MM.1S (cell line): ENCODE measurements around the gene SPIRE1.

Experiments used
- DNase-seq: peaks from one replicate; pipeline ENCODE4 v3.0.0-alpha.2; 2015
- H2AFZ ChIP-seq: fragments of 300-600 bp; sonication (generic); 2 replicates; pipeline ENCODE4 v1.6.0; 2016; ENCODE audit warnings: antibody characterized with exemption, low read length
- H3F3A ChIP-seq: fragments of 300-600 bp; sonication (generic); 2 replicates; pipeline ENCODE4 v1.6.1; 2016; ENCODE audit warnings: mild to moderate bottlenecking, antibody characterized with exemption, low read length, moderate library complexity, mixed read lengths; ENCODE audit not compliant: insufficient read depth
- H3K27ac ChIP-seq: fragments of 300-600 bp; sonication (generic); 2 replicates; pipeline ENCODE4 v1.5.1; 2016; ENCODE audit warnings: mild to moderate bottlenecking, low read length
- H3K27me3 ChIP-seq: fragments of 300-600 bp; sonication (generic); replicated peaks from 2 replicates; pipeline ENCODE4 v1.6.0; 2016; ENCODE audit warnings: low read length; ENCODE audit not compliant: insufficient read depth
- H3K36me3 ChIP-seq: fragments of 300-600 bp; sonication (generic); replicated peaks from 2 replicates; pipeline ENCODE4 v1.6.1; 2016; ENCODE audit warnings: mild to moderate bottlenecking, low read length, mixed read lengths; ENCODE audit not compliant: insufficient read depth
- H3K4me1 ChIP-seq: fragments of 300-600 bp; sonication (generic); 2 replicates; pipeline ENCODE4 v1.6.1; 2016; ENCODE audit warnings: low read length, mixed read lengths
- H3K4me2 ChIP-seq: fragments of 300-600 bp; sonication (generic); 2 replicates; pipeline ENCODE4 v1.6.0; 2016; ENCODE audit warnings: low read depth, low read length
- H3K4me3 ChIP-seq: fragments of 300-600 bp; sonication (generic); 2 replicates; pipeline ENCODE4 v1.5.1; 2016; ENCODE audit warnings: low read length, mixed read lengths
- H3K79me2 ChIP-seq: fragments of 300-600 bp; sonication (generic); 2 replicates; pipeline ENCODE4 v1.6.1; 2016; ENCODE audit warnings: mixed run types, low read length, mixed read lengths
- H3K9ac ChIP-seq: fragments of 300-600 bp; sonication (generic); 2 replicates; pipeline ENCODE4 v1.6.1; 2016; ENCODE audit warnings: low read length, mixed read lengths
- H3K9me2 ChIP-seq: fragments of 300-600 bp; sonication (generic); replicated peaks from 2 replicates; pipeline ENCODE4 v1.6.1; 2016; ENCODE audit warnings: mild to moderate bottlenecking, low read length, mixed read lengths; ENCODE audit not compliant: insufficient read depth
- H3K9me3 ChIP-seq: fragments of 300-600 bp; sonication (generic); replicated peaks from 2 replicates; pipeline ENCODE4 v1.6.1; 2016; ENCODE audit warnings: mild to moderate bottlenecking, low read length, mixed read lengths; ENCODE audit not compliant: insufficient read depth
- H4K20me1 ChIP-seq: fragments of 300-600 bp; sonication (generic); 2 replicates; pipeline ENCODE4 v1.6.1; 2016; ENCODE audit warnings: mild to moderate bottlenecking, low read length, moderate library complexity, mixed read lengths; ENCODE audit not compliant: insufficient read depth
- EZH2 ChIP-seq: fragments of 300-600 bp; sonication (generic); optimal IDR thresholded peaks from 2 replicates; pipeline ENCODE3; 2017; ENCODE audit warnings: low read depth, mild to moderate bottlenecking, antibody characterized with exemption, low read length, mixed read lengths
- EZH2phosphoT487 ChIP-seq: fragments of 300-600 bp; sonication (generic); IDR thresholded peaks from 2 replicates; pipeline ENCODE4 v1.6.1; 2018; ENCODE audit warnings: antibody characterized with exemption, low read length
- TF ChIP-seq, protein P1 (sequence below): fragments of 300-600 bp; sonication (generic); IDR thresholded peaks from 2 replicates; pipeline ENCODE4 v1.5.1; 2016; ENCODE audit warnings: antibody characterized with exemption, low read length, mixed read lengths

The SPIRE1 gene

DNA sequence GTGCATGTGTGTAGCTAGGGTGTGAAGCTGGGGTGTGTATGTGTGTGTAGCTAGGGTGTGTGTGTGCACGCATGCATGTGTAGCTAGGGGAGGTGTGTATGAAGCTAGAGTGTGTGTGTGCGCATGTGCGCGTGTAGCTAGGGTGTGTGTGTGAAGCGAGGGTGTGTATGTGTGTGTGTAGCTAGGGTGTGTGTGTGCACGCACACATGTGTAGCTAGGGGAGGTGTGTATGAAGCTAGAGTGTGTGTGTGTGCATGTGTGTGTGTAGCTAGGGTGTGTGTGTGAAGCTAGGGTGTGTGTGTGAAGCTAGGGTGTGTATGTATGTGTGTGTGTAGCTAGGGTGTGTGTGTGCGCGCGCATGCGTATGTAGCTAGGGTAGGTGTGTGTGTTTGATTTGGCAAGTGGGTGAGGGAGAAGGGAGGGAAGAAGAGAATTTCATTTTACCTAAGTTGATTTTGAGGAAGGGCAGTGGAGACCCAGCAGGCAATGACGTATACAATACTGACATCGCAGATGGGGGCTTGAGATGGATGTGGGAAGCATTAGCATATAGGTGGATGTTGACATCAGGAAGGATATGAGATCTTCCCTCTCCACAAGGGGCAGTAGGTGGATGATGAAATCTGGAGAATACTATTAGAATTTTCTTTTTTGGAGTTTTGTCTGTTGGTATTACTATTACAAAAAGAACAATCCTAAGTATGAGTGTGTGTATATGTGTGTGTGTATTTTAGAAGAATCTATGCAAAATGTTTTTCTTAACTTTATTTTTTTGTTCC lies 179.4 kb downstream of the SPIRE1 start:
- H4K20me1 ChIP-seq = no peaks in the 10 kb centered on the region
- no peak for TF ChIP-seq EZH2
- TF ChIP-seq, protein P1, sequence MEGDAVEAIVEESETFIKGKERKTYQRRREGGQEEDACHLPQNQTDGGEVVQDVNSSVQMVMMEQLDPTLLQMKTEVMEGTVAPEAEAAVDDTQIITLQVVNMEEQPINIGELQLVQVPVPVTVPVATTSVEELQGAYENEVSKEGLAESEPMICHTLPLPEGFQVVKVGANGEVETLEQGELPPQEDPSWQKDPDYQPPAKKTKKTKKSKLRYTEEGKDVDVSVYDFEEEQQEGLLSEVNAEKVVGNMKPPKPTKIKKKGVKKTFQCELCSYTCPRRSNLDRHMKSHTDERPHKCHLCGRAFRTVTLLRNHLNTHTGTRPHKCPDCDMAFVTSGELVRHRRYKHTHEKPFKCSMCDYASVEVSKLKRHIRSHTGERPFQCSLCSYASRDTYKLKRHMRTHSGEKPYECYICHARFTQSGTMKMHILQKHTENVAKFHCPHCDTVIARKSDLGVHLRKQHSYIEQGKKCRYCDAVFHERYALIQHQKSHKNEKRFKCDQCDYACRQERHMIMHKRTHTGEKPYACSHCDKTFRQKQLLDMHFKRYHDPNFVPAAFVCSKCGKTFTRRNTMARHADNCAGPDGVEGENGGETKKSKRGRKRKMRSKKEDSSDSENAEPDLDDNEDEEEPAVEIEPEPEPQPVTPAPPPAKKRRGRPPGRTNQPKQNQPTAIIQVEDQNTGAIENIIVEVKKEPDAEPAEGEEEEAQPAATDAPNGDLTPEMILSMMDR = no peak
- TF ChIP-seq EZH2phosphoT487 = no peak

DNA sequence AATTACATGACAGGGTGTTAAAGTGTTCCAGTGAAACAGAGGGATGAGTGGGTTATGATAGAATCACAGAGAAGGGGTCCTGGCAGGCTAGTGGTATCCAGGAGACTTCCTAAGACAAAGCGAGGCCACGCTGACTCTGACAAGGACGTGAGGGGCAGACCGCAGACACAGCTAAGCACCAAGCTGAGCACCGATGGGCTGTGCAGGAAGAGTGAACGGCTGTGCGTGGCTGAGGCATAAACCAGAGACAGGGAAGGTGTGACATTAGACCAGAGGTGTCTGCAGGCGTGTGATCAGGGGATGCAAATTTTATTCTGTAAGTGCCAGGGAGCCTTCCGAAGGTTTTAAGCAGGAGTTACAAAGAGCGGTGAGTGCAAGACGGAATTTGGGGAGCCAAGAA lies 180.3 kb downstream of the SPIRE1 start:
- H3K9me2 ChIP-seq = no peaks in the 10 kb centered on the region
- no peaks in the 10 kb centered on the region for H4K20me1 ChIP-seq
- no peaks in the 10 kb centered on the region for H3K79me2 ChIP-seq
- no peaks in the 10 kb centered on the region for H3F3A ChIP-seq
- H3K27me3 ChIP-seq = no peaks in the 10 kb centered on the region
- no peaks in the 10 kb centered on the region for H3K4me1 ChIP-seq
- H3K4me3 ChIP-seq = no peak overlapping the region
- H3K9ac ChIP-seq = no peak overlapping the region
- no peak overlapping the region for H3K27ac ChIP-seq
- no peak overlapping the region for H2AFZ ChIP-seq
- no peak overlapping the region for H3K4me2 ChIP-seq
- TF ChIP-seq EZH2 = no peak
- H3K9me3 ChIP-seq = no peaks in the 10 kb centered on the region
- H3K36me3 ChIP-seq = no peaks in the 10 kb centered on the region
- no peak for DNase-seq

More for the DNA sequence above, 179.4 kb downstream of the SPIRE1 start:
- Histone ChIP-seq H3K9me2 (no peaks in the 10 kb centered on the region), H3K27ac (no peak overlapping the region), H3K79me2 (no peaks in the 10 kb centered on the region), H3F3A (no peaks in the 10 kb centered on the region), H3K4me3 (no peak overlapping the region), H3K4me1 (no peaks in the 10 kb centered on the region), H3K4me2 (no peak overlapping the region), H3K9ac (no peak overlapping the region), H3K36me3 (no peaks in the 10 kb centered on the region), H2AFZ (no peak overlapping the region), H3K9me3 (no peaks in the 10 kb centered on the region), H3K27me3 (no peaks in the 10 kb centered on the region)
- DNase-seq = no peak

DNA sequence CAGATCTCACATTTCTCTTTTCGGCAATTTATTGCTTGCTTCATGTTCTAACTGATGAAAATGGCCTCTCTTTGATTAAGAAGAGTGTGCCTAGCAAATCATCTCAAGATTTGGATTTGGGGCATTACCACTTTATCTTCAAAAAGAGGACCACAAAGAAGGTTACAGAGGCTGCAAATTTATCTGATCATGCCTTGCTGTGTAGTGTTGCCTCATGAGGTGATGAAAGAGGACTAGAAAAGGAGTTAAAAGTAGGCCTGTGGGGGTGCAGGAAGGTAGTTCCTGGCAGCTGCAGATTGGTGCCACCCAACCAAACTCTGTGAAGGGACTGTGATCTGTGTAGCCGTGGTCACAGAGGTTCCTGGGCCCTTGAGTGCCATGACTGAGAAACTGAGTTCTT lies 181.0 kb downstream of the SPIRE1 start:
- Histone ChIP-seq H4K20me1 (no peaks in the 10 kb centered on the region), H3F3A (no peaks in the 10 kb centered on the region), H3K9me2 (no peaks in the 10 kb centered on the region), H3K9me3 (no peaks in the 10 kb centered on the region), H3K79me2 (no peaks in the 10 kb centered on the region), H3K27ac (no peak overlapping the region), H3K27me3 (no peaks in the 10 kb centered on the region), H3K36me3 (no peaks in the 10 kb centered on the region), H3K4me3 (no peak overlapping the region), H3K4me2 (no peak overlapping the region), H3K9ac (no peak overlapping the region), H2AFZ (no peak overlapping the region), H3K4me1 (no peaks in the 10 kb centered on the region)
- no peak for TF ChIP-seq EZH2phosphoT487
- no peak for TF ChIP-seq EZH2
- TF ChIP-seq, protein P1 = no peak
- DNase-seq = no peak

DNA sequence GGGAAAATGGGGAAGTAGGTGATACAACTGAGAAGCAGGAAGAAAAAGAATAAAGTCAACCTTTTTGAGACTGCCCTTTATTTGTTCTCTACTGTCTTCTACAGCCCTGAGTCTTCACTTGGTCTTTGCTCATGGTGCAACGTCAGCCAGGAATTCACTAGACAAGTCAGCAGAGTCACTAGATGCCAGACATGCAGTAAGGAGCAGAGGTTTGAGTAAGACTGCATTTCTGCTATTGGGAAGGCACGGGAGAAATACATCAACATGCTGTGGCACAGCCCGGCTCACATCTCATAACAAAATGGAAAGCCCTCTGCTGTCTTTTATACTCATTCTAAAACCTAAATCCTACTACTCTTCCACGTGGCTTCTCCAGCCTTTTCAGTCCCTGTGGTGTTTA lies 183.0 kb downstream of the SPIRE1 start:
- Histone ChIP-seq H3K9me2 (no peaks in the 10 kb centered on the region), H3K27me3 (no peaks in the 10 kb centered on the region), H3K9me3 (no peaks in the 10 kb centered on the region), H3K4me1 (no peaks in the 10 kb centered on the region), H3K27ac (no peak overlapping the region), H2AFZ (no peak overlapping the region), H3K79me2 (no peaks in the 10 kb centered on the region), H3K4me3 (no peak overlapping the region), H3K36me3 (no peaks in the 10 kb centered on the region), H3F3A (no peaks in the 10 kb centered on the region), H3K4me2 (no peak overlapping the region), H4K20me1 (no peaks in the 10 kb centered on the region), H3K9ac (no peak overlapping the region)
- no peak for DNase-seq
- TF ChIP-seq, protein P1 = no peak
- TF ChIP-seq EZH2 = no peak
- no peak for TF ChIP-seq EZH2phosphoT487
